Endothelial cell of umbilical vein (primary cell): ENCODE measurements around the gene SLAMF1. TPM values are rescaled to one million over a fixed set of nuclear protein-coding genes. Genes with fewer than 3 reads are reported as not detected.

Source experiments
- BruUV-seq: library from RNA; stranded (reverse); fragments of 400-500 nt; replicated peaks from 2 replicates; lab custom pipeline; 2021; lab: Mats Ljungman, UMichigan
- CTCF ChIA-PET: fragments of 300-600, 350-600 bp; sonication (Branson Sonifier 250); formaldehyde crosslinking; loops from one replicate; lab custom pipeline; 2021; ENCODE audit warnings: antibody characterized with exemption, inconsistent platforms; lab: Charles Lee
- POLR2A ChIA-PET: fragments of 300-600, 350-600 bp; sonication (Branson Sonifier 250); formaldehyde crosslinking; loops from one replicate; lab custom pipeline; 2021; ENCODE audit warnings: antibody characterized with exemption, inconsistent platforms; lab: Charles Lee
- DNase-seq: peaks from one replicate; pipeline ENCODE4 v3.0.0-alpha.2; 2011; ENCODE audit warnings: low read depth, low spot score
- FAIRE-seq: peaks from 2 replicates; lab custom pipeline; 2011; peaks lifted over from hg19 to GRCh38; lab: Jason Lieb, UNC
- H2AFZ ChIP-seq: 2 replicates; pipeline ENCODE4 v1.6.0; 2012; ENCODE audit warnings: low read depth, low read length, control low read depth, inconsistent platforms
- H3K27ac ChIP-seq: 2 replicates; pipeline ENCODE4 v1.5.1; 2011; ENCODE audit warnings: low read depth, mild to moderate bottlenecking, control low read depth, low read length, moderate library complexity; ENCODE audit not compliant: insufficient read depth
- H3K27me3 ChIP-seq, 2 experiments: 2 replicates each; pipeline versions ENCODE4 v1.6.0 to v1.6.1; 2011; ENCODE audit warnings: low read length in 2 of 2, mixed read lengths in 1 of 2; ENCODE audit not compliant: control insufficient read depth in 2 of 2, insufficient read depth in 2 of 2
- H3K36me3 ChIP-seq, 2 experiments: 2 replicates in 1 of 2; 3 replicates in 1 of 2; pipeline ENCODE4 v1.5.1; 2011; ENCODE audit warnings: low read length in 2 of 2, mild to moderate bottlenecking in 1 of 2, moderate library complexity in 1 of 2; ENCODE audit not compliant: control insufficient read depth in 2 of 2, insufficient read depth in 2 of 2; ENCODE audit errors: extremely low read depth in 1 of 2
- H3K4me1 ChIP-seq: 3 replicates; pipeline ENCODE4 v1.5.1; 2011; ENCODE audit warnings: mild to moderate bottlenecking, low read length; ENCODE audit not compliant: control insufficient read depth, insufficient read depth; ENCODE audit errors: extremely low read depth
- H3K4me2 ChIP-seq: 2 replicates; pipeline ENCODE4 v1.6.1; 2011; ENCODE audit warnings: low read length, control low read depth, mixed read lengths; ENCODE audit not compliant: insufficient read depth
- H3K4me3 ChIP-seq, 3 experiments: fragments of 200-600 bp in 1 of 3; sonication (generic), shearing (Covaris generic) in 1 of 3; replicated peaks in 1 of 3; 2 replicates each; pipeline ENCODE4 v1.5.1; 2011 to 2016; ENCODE audit warnings: control low read depth in 3 of 3, low read length in 3 of 3, mild to moderate bottlenecking in 2 of 3, inconsistent platforms in 1 of 3, low read depth in 1 of 3, moderate library complexity in 1 of 3; ENCODE audit not compliant: insufficient read depth in 1 of 3
- H3K79me2 ChIP-seq: 2 replicates; pipeline ENCODE4 v1.6.0; 2012; ENCODE audit warnings: low read length, inconsistent platforms; ENCODE audit not compliant: control insufficient read depth, insufficient read depth
- H3K9ac ChIP-seq: replicated peaks from 2 replicates; pipeline ENCODE3; 2011; ENCODE audit warnings: low read length, control low read depth; ENCODE audit not compliant: insufficient read depth; ENCODE audit errors: extremely low read depth
- H3K9me1 ChIP-seq: replicated peaks from 3 replicates; pipeline ENCODE4 v1.6.0; 2011; ENCODE audit warnings: mild to moderate bottlenecking, low read length; ENCODE audit not compliant: control insufficient read depth, insufficient read depth; ENCODE audit errors: extremely low read depth
- H3K9me3 ChIP-seq: replicated peaks from 2 replicates; pipeline ENCODE4 v1.5.1; 2012; ENCODE audit warnings: low read length, inconsistent platforms; ENCODE audit not compliant: control insufficient read depth, insufficient read depth
- H4K20me1 ChIP-seq: replicated peaks from 2 replicates; pipeline ENCODE3; 2011; ENCODE audit warnings: mild to moderate bottlenecking, low read length; ENCODE audit not compliant: control insufficient read depth, insufficient read depth; ENCODE audit errors: extremely low read depth
- EZH2 ChIP-seq: IDR thresholded peaks from 2 replicates; pipeline ENCODE4 v1.6.1; 2012; ENCODE audit warnings: borderline replicate concordance, low read depth, mild to moderate bottlenecking, moderate library complexity, low read length, inconsistent platforms; ENCODE audit not compliant: severe bottlenecking
- FOS ChIP-seq: IDR thresholded peaks from 2 replicates; pipeline ENCODE4 v1.6.1; 2011; ENCODE audit warnings: mild to moderate bottlenecking, low read length, moderate library complexity, borderline replicate concordance; ENCODE audit not compliant: insufficient read depth
- GATA2 ChIP-seq: IDR thresholded peaks from 2 replicates; pipeline ENCODE4 v1.7.0; 2011; ENCODE audit warnings: low read depth, mild to moderate bottlenecking, moderate library complexity, mixed read lengths, low read length; ENCODE audit not compliant: insufficient read length, insufficient read depth
- JUN ChIP-seq: IDR thresholded peaks from 2 replicates; pipeline ENCODE4 v1.6.1; 2011; ENCODE audit warnings: borderline replicate concordance, low read depth; ENCODE audit not compliant: insufficient read length, insufficient read depth
- MAX ChIP-seq: IDR thresholded peaks from 2 replicates; pipeline ENCODE4 v1.6.1; 2011; ENCODE audit not compliant: insufficient read depth, insufficient read length
- MYC ChIP-seq: IDR thresholded peaks from one replicate; pipeline ENCODE4 v1.6.1; 2011; ENCODE audit warnings: mild to moderate bottlenecking, low read depth, low read length
- POLR2A ChIP-seq: IDR thresholded peaks from 2 replicates; pipeline ENCODE4 v1.6.1; 2012; ENCODE audit warnings: low read depth, mild to moderate bottlenecking, control low read depth, low read length
- POLR2AphosphoS5 ChIP-seq: IDR thresholded peaks from 2 replicates; pipeline ENCODE4 v1.6.1; 2012; ENCODE audit warnings: low read depth, mild to moderate bottlenecking, control low read depth, low read length, moderate library complexity; ENCODE audit not compliant: insufficient read depth
- dilution Hi-C: fragments of 300-500 bp; cut with MboI; formaldehyde crosslinking; loops from one replicate; pipeline ENCODE4 v1.15.0; 2019; ENCODE audit warnings: low sequenced_read_pairs; ENCODE audit not compliant: extremely low pct_ligation_motif_present
- intact Hi-C: fragments of 100-400 bp; cut with micrococcal nuclease; formaldehyde crosslinking; loops from one replicate; pipeline ENCODE4 v1.10.0; 2022
- polyA plus RNA-seq, 4 experiments: library from polyadenylated mRNA; depleted of rRNA in 3 of 4; stranded (reverse) in 3 of 4; unstranded in 1 of 4; fragments of >200 nt; gene quantifications; 2 replicates each; pipeline versions ENCODE4 v1.2.1 to v1.2.3, GENCODE V29; 2011 to 2012; ENCODE audit warnings: missing spikeins in 1 of 4
- total RNA-seq: library from RNA; stranded (reverse); gene quantifications from 2 replicates; pipeline ENCODE4 v1.2.3, GENCODE V29; 2021
- TF ChIP-seq, protein P1 (sequence below), 2 donors: IDR thresholded peaks; 1 replicate in 1 of 2; 2 replicates in 1 of 2; pipeline ENCODE4 v1.5.1; 2011; ENCODE audit warnings: low read length in 2 of 2, mild to moderate bottlenecking in 2 of 2, moderate library complexity in 2 of 2, control low read depth in 1 of 2, inconsistent platforms in 1 of 2, low read depth in 1 of 2; ENCODE audit not compliant: insufficient read depth in 1 of 2; ENCODE audit errors: extremely low read depth in 1 of 2

SLAMF1 gene
- total and polyA plus RNA-seq, 2 donors (not counting 3 experiments of a cell fraction or from before 2014, with no cell fraction given): not detected

DNA sequence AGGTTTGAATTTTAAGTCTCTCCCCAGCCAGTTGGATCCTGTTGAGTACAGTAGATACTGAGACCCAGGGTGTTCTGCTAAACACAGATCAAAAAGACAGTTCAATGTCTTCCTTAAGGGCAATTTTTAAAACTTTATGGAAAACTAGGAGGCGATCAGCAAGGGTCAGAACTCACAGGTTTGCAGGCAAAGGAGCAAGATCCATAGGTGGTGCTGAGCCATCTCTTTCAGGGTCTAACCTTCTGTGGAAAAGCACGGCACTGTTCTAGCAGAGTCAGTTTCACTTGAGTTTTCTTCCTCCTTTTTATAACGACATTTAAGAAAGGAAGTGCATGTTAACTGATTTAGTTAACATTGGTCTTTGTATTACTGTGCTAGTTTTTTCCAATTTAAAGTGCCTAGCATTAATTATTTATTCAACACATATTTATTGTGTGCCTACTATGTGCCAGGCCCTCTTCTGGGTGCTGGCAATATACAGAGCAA is 67.6 kb downstream of the SLAMF1 start, which contains the start of gene CD84:
Gene CD84, minus strand, starts transcription at position 281 of the 486 bp plus-strand sequence. Its CDS starts 59 bp downstream, at position 222.
- Histone ChIP-seq H2AFZ (no peak within 1 kb of the TSS), H3K4me1 (no peaks in the 10 kb centered on the region), H3K79me2 (no peaks in the 10 kb centered on the region), H3K27ac (no peak within 1 kb of the TSS), H3K9ac (no peak within 1 kb of the TSS), H3K9me3 (no peaks in the 10 kb centered on the region), H3K9me1 (no peaks in the 10 kb centered on the region), H3K36me3 (no peaks in the 10 kb centered on the region), H3K4me2 (no peak within 1 kb of the TSS), H3K27me3 (peaks cover 0 to 3% of the 10 kb centered on the region in 2 experiments), H4K20me1 (no peaks in the 10 kb centered on the region), H3K4me3 (no peak within 1 kb of the TSS)
- no TSS peak for BruUV-seq
- DNase-seq (no peak), FAIRE-seq (no peak)
- ChIA-PET CTCF (no interaction called here), POLR2A (no interaction called here)
- intact Hi-C loops (no loop called here), dilution Hi-C loops (no loop called here)
- TF ChIP-seq POLR2AphosphoS5: no peak
- no peak for TF ChIP-seq FOS
- TF ChIP-seq MAX: no peak
- TF ChIP-seq POLR2A: no peak
- no peak for TF ChIP-seq JUN
- TF ChIP-seq EZH2: no peak
- TF ChIP-seq MYC: no peak
- TF ChIP-seq, protein P1, sequence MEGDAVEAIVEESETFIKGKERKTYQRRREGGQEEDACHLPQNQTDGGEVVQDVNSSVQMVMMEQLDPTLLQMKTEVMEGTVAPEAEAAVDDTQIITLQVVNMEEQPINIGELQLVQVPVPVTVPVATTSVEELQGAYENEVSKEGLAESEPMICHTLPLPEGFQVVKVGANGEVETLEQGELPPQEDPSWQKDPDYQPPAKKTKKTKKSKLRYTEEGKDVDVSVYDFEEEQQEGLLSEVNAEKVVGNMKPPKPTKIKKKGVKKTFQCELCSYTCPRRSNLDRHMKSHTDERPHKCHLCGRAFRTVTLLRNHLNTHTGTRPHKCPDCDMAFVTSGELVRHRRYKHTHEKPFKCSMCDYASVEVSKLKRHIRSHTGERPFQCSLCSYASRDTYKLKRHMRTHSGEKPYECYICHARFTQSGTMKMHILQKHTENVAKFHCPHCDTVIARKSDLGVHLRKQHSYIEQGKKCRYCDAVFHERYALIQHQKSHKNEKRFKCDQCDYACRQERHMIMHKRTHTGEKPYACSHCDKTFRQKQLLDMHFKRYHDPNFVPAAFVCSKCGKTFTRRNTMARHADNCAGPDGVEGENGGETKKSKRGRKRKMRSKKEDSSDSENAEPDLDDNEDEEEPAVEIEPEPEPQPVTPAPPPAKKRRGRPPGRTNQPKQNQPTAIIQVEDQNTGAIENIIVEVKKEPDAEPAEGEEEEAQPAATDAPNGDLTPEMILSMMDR (IDR thresholded peaks at IDR 0.05; ENCODE audit: extremely low read depth in 1 of 2, insufficient read depth in 1 of 2, low read depth in 1 of 2, low read length in 2 of 2): no peak
- TF ChIP-seq GATA2: no peak
